Upper lobe of right lung (tissue), 1 donor: ENCODE data around the gene GOT2. TPM values are rescaled to one million over a fixed set of nuclear protein-coding genes. Genes with fewer than 3 reads are reported as not detected.
"Not testable (repeated sequence)": the region's sequence is repeated elsewhere in the genome, so short reads cannot be mapped to it uniquely, and the experiment has no call there.

Experiments used
- ATAC-seq: fragments of 200-7000 bp; cut with Tn5 transposase; one replicate; pipeline ENCODE4 v1.9.1; 2020; ENCODE audit warnings: mild to moderate bottlenecking, moderate library complexity
- DNase-seq: peaks from one replicate; pipeline ENCODE4 v3.0.0-alpha.2; 2020
- H3K27ac ChIP-seq: fragments of 200-600 bp; one replicate; pipeline ENCODE4 v1.8.0; 2022
- H3K27me3 ChIP-seq: fragments of 200-600 bp; one replicate; pipeline ENCODE4 v1.8.0; 2022; ENCODE audit warnings: mild to moderate bottlenecking
- H3K36me3 ChIP-seq: fragments of 200-600 bp; one replicate; pipeline ENCODE4 v1.8.0; 2022
- H3K4me1 ChIP-seq: fragments of 200-600 bp; one replicate; pipeline ENCODE4 v1.8.0; 2022
- H3K4me3 ChIP-seq: fragments of 200-600 bp; one replicate; pipeline ENCODE4 v1.8.0; 2022; ENCODE audit warnings: mild to moderate bottlenecking
- H3K9me3 ChIP-seq: fragments of 200-600 bp; one replicate; pipeline ENCODE4 v1.8.0; 2022
- CTCF ChIP-seq: fragments of 200-600 bp; IDR thresholded peaks from one replicate; pipeline ENCODE4 v1.8.0; 2022; ENCODE audit warnings: antibody characterized with exemption
- intact Hi-C: fragments of 100-400 bp; cut with DNase I; formaldehyde crosslinking; loops from one replicate; pipeline ENCODE4 v1.11.0; 2022
- total RNA-seq: library from RNA; stranded (reverse); fragmentation: NEBNext Ultra II Directional; extraction: Animal tissue kit (Norgen Biotek cat#: 25700); gene quantifications from one replicate; pipeline ENCODE4 v1.2.1, GENCODE V29; 2021
- donor health status: DM: no; HTN: yes; CAD: no; lungs with severe emphysema.

Gene GOT2
- total RNA-seq, 1 donor from 2014 or later = 51.6 TPM

- no peak for TF ChIP-seq CTCF
- H3K36me3 ChIP-seq = peaks cover 26% of the 10 kb centered on the region
- H3K27me3 ChIP-seq = no peaks in the 10 kb centered on the region
- H3K27ac ChIP-seq = no peak overlapping the region
- H3K4me1 ChIP-seq = peaks cover 3% of the 10 kb centered on the region
- intact Hi-C loops = no loop called here
- ATAC-seq (no peak), DNase-seq (no peak)
- H3K9me3 ChIP-seq = no peaks in the 10 kb centered on the region
- H3K4me3 ChIP-seq = no peak overlapping the region
These were observed 55.8 kb downstream of the GOT2 start for GRCh38 chr16:58678269-58678668.

- peaks cover 27% of the 10 kb centered on the region for H3K36me3 ChIP-seq
- intact Hi-C loops = no loop called here
- no peak overlapping the region for H3K4me3 ChIP-seq
- H3K9me3 ChIP-seq = no peaks in the 10 kb centered on the region
- TF ChIP-seq CTCF = no peak
- H3K27ac ChIP-seq = no peak overlapping the region
- H3K27me3 ChIP-seq = no peaks in the 10 kb centered on the region
- DNase-seq = no peak
- no peaks in the 10 kb centered on the region for H3K4me1 ChIP-seq
- no peak for ATAC-seq
These were observed 63.1 kb downstream of the GOT2 start for GRCh38 chr16:58670946-58671583.

- DNase-seq = no peak
- H3K27ac ChIP-seq = no peak overlapping the region
- H3K4me3 ChIP-seq = no peak overlapping the region
- no peaks in the 10 kb centered on the region for H3K9me3 ChIP-seq
- ATAC-seq = no peak
- H3K36me3 ChIP-seq = peaks cover 24% of the 10 kb centered on the region
- H3K27me3 ChIP-seq = no peaks in the 10 kb centered on the region
- H3K4me1 ChIP-seq = no peaks in the 10 kb centered on the region
- intact Hi-C loops = no loop called here
- TF ChIP-seq CTCF = no peak
These were observed 63.9 kb downstream of the GOT2 start for GRCh38 chr16:58670177-58670576.

- intact Hi-C loops = no loop called here
These were observed 68.9 kb downstream of the GOT2 start for GRCh38 chr16:58665200-58665599.

GRCh38 chr16:58661199-58661830 is 72.8 kb downstream of the GOT2 start:
- H3K9me3 ChIP-seq = no peaks in the 10 kb centered on the region
- H3K36me3 ChIP-seq = peaks cover 2% of the 10 kb centered on the region
- no peak overlapping the region for H3K4me3 ChIP-seq
- H3K27ac ChIP-seq = no peak overlapping the region
- intact Hi-C loops = no loop called here
- ATAC-seq (peak; percentile 96), DNase-seq (no peak)
- H3K4me1 ChIP-seq = no peaks in the 10 kb centered on the region
- peak; percentile 58 for TF ChIP-seq CTCF
- no peaks in the 10 kb centered on the region for H3K27me3 ChIP-seq

More at GRCh38 chr16:58665200-58665599, 68.9 kb downstream of the GOT2 start:
- ATAC-seq = no peak
- H3K27ac ChIP-seq = no peak overlapping the region
- H3K4me1 ChIP-seq = no peaks in the 10 kb centered on the region
- no peak overlapping the region for H3K4me3 ChIP-seq
- H3K9me3 ChIP-seq = no peaks in the 10 kb centered on the region
- TF ChIP-seq CTCF = no peak
- no peak for DNase-seq
- H3K27me3 ChIP-seq = no peaks in the 10 kb centered on the region
- H3K36me3 ChIP-seq = peaks cover 17% of the 10 kb centered on the region

- H3K4me3 ChIP-seq, H3K27me3 ChIP-seq, H3K27ac ChIP-seq, DNase-seq, H3K36me3 ChIP-seq, ATAC-seq, H3K4me1 ChIP-seq, intact Hi-C loops, H3K9me3 ChIP-seq: not testable (repeated sequence)
These were observed 74.2 kb downstream of the GOT2 start for GRCh38 chr16:58659911-58660310.
